Loucy (cell line): ENCODE measurements around the gene PPP2R5E.

Experiments used
- EZH2phosphoT487 ChIP-seq: fragments of 200-600 bp; IDR thresholded peaks from 2 replicates; pipeline ENCODE4 v1.6.1; 2018; ENCODE audit warnings: antibody characterized with exemption, mild to moderate bottlenecking, moderate library complexity, borderline replicate concordance
- TF ChIP-seq, protein P1 (sequence below): fragments of 200-600 bp; sonication (generic); conservative IDR thresholded peaks from 2 replicates; pipeline ENCODE4 v1.5.1; 2014; ENCODE audit warnings: mild to moderate bottlenecking, antibody characterized with exemption, low read length

- TF ChIP-seq, protein P1, sequence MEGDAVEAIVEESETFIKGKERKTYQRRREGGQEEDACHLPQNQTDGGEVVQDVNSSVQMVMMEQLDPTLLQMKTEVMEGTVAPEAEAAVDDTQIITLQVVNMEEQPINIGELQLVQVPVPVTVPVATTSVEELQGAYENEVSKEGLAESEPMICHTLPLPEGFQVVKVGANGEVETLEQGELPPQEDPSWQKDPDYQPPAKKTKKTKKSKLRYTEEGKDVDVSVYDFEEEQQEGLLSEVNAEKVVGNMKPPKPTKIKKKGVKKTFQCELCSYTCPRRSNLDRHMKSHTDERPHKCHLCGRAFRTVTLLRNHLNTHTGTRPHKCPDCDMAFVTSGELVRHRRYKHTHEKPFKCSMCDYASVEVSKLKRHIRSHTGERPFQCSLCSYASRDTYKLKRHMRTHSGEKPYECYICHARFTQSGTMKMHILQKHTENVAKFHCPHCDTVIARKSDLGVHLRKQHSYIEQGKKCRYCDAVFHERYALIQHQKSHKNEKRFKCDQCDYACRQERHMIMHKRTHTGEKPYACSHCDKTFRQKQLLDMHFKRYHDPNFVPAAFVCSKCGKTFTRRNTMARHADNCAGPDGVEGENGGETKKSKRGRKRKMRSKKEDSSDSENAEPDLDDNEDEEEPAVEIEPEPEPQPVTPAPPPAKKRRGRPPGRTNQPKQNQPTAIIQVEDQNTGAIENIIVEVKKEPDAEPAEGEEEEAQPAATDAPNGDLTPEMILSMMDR, result no peak
- TF ChIP-seq EZH2phosphoT487, result no peak
Observed at GRCh38 chr14:63432888-63433552, 110.2 kb downstream of the PPP2R5E start.
